Measurements from ENCODE around the gene NPY5R.

- no peak for TF ChIP-seq CTCF (IDR thresholded peaks at IDR 0.05; ENCODE audit: extremely low read depth in 1 of 2, insufficient read depth in 1 of 2, low read depth in 1 of 2, low read length in 2 of 2)
- TF ChIP-seq POLR2A (IDR thresholded peaks at IDR 0.05; ENCODE audit: low read depth, low read length), result no peak
- no peak for TF ChIP-seq EZH2 (IDR thresholded peaks at IDR 0.05; ENCODE audit: borderline replicate concordance, low read depth, low read length, severe bottlenecking)
- TF ChIP-seq GATA2 (IDR thresholded peaks at IDR 0.05; ENCODE audit: insufficient read depth, insufficient read length, low read depth, low read length), result no peak
Measured at GRCh38 chr4:163380703-163381102, 37.0 kb downstream of the NPY5R start.
